ENCODE results near the gene SAXO1. TPM values are rescaled to one million over a fixed set of nuclear protein-coding genes. Genes with fewer than 3 reads are reported as not detected.

The SAXO1 gene
- not detected for total RNA-seq

GRCh38 chr9:19033015-19033414, at the start of gene SAXO1:
TSS of gene SAXO1 (minus strand) at chr9:19033209. CDS start at chr9:19032908, 301 bp downstream.
- H3K27me3 ChIP-seq = no peaks in the 10 kb centered on the region
- H3K27ac ChIP-seq = no peak within 1 kb of the TSS
- no peak for TF ChIP-seq POLR2A (IDR thresholded peaks at IDR 0.05)
- TF ChIP-seq, protein P1, sequence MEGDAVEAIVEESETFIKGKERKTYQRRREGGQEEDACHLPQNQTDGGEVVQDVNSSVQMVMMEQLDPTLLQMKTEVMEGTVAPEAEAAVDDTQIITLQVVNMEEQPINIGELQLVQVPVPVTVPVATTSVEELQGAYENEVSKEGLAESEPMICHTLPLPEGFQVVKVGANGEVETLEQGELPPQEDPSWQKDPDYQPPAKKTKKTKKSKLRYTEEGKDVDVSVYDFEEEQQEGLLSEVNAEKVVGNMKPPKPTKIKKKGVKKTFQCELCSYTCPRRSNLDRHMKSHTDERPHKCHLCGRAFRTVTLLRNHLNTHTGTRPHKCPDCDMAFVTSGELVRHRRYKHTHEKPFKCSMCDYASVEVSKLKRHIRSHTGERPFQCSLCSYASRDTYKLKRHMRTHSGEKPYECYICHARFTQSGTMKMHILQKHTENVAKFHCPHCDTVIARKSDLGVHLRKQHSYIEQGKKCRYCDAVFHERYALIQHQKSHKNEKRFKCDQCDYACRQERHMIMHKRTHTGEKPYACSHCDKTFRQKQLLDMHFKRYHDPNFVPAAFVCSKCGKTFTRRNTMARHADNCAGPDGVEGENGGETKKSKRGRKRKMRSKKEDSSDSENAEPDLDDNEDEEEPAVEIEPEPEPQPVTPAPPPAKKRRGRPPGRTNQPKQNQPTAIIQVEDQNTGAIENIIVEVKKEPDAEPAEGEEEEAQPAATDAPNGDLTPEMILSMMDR (IDR thresholded peaks at IDR 0.05) = no peak
- no peak for TF ChIP-seq POLR2AphosphoS5 (IDR thresholded peaks at IDR 0.05; ENCODE audit: insufficient read depth in 1 of 2, low read depth in 1 of 2)
- DNase-seq (ENCODE audit: extremely low spot score in 2 of 2) = no peak
- no peaks in the 10 kb centered on the region for H3K36me3 ChIP-seq
- H3K9me3 ChIP-seq = no peaks in the 10 kb centered on the region
- no peak within 1 kb of the TSS for H3K4me3 ChIP-seq
- intact Hi-C loops (cut with DNase I) = no loop called here
- no peaks in the 10 kb centered on the region for H3K4me1 ChIP-seq

GRCh38 chr9:19074836-19075235, 41.8 kb upstream of the SAXO1 start:
- DNase-seq (ENCODE audit: extremely low spot score in 2 of 2) = no peak
- intact Hi-C loops (cut with DNase I) = no loop called here
- H3K27ac ChIP-seq = no peak overlapping the region
- H3K4me1 ChIP-seq = no peaks in the 10 kb centered on the region
- TF ChIP-seq POLR2AphosphoS5 (IDR thresholded peaks at IDR 0.05; ENCODE audit: insufficient read depth in 1 of 2, low read depth in 1 of 2) (no peak), POLR2A (IDR thresholded peaks at IDR 0.05) (no peak)
- TF ChIP-seq, protein P1 (IDR thresholded peaks at IDR 0.05) = no peak
- H3K9me3 ChIP-seq = no peaks in the 10 kb centered on the region
- H3K27me3 ChIP-seq = no peaks in the 10 kb centered on the region
- peaks cover 0 to 47% of the 10 kb centered on the region in 2 donors for H3K36me3 ChIP-seq
- no peak overlapping the region for H3K4me3 ChIP-seq

DNA sequence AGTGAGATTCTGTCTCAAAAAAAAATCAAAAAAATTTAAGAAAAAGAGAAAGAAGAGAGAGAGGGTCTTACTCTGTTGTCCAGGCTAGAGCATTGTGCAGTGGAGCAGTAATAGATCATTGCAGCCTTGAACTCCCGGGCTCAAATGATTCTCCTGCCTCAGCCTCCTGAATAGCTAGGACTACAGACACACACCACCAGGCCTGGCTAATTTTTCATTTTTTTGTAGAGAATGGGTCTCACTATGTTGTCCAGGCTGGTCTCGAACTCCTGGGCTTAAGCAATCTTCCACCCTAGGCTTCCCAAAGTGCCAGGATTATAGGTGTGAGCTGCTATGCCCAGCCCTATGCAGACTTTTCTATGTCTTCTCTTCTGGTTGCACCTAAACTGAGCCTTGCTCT, 41.2 kb upstream of the SAXO1 start:
- intact Hi-C loops (cut with DNase I) = no loop called here
- Histone ChIP-seq H3K36me3 (peaks cover 0 to 47% of the 10 kb centered on the region in 2 donors), H3K4me1 (no peaks in the 10 kb centered on the region)

GRCh38 chr9:19057033-19057432, 24.0 kb upstream of the SAXO1 start:
- no peak for TF ChIP-seq POLR2A (IDR thresholded peaks at IDR 0.05)
- no peak for TF ChIP-seq POLR2AphosphoS5 (IDR thresholded peaks at IDR 0.05; ENCODE audit: insufficient read depth in 1 of 2, low read depth in 1 of 2)
- TF ChIP-seq, protein P1 (IDR thresholded peaks at IDR 0.05) = no peak
- Histone ChIP-seq H3K4me1 (peaks cover 7% of the 10 kb centered on the region), H3K27me3 (no peaks in the 10 kb centered on the region), H3K27ac (no peak overlapping the region), H3K4me3 (no peak overlapping the region), H3K9me3 (no peaks in the 10 kb centered on the region), H3K36me3 (peaks cover 0 to 38% of the 10 kb centered on the region in 2 donors)
- intact Hi-C loops (cut with DNase I) = no loop called here
- DNase-seq (ENCODE audit: extremely low spot score in 2 of 2) = no peak

More for the DNA sequence above, 41.2 kb upstream of the SAXO1 start:
- TF ChIP-seq, protein P1 (IDR thresholded peaks at IDR 0.05) = no peak
- TF ChIP-seq POLR2AphosphoS5 (IDR thresholded peaks at IDR 0.05; ENCODE audit: insufficient read depth in 1 of 2, low read depth in 1 of 2) (no peak), POLR2A (IDR thresholded peaks at IDR 0.05) (no peak)
- no peak for DNase-seq (ENCODE audit: extremely low spot score in 2 of 2)
- H3K27me3 ChIP-seq = no peaks in the 10 kb centered on the region
- H3K9me3 ChIP-seq = no peaks in the 10 kb centered on the region
- no peak overlapping the region for H3K27ac ChIP-seq
- no peak overlapping the region for H3K4me3 ChIP-seq

DNA sequence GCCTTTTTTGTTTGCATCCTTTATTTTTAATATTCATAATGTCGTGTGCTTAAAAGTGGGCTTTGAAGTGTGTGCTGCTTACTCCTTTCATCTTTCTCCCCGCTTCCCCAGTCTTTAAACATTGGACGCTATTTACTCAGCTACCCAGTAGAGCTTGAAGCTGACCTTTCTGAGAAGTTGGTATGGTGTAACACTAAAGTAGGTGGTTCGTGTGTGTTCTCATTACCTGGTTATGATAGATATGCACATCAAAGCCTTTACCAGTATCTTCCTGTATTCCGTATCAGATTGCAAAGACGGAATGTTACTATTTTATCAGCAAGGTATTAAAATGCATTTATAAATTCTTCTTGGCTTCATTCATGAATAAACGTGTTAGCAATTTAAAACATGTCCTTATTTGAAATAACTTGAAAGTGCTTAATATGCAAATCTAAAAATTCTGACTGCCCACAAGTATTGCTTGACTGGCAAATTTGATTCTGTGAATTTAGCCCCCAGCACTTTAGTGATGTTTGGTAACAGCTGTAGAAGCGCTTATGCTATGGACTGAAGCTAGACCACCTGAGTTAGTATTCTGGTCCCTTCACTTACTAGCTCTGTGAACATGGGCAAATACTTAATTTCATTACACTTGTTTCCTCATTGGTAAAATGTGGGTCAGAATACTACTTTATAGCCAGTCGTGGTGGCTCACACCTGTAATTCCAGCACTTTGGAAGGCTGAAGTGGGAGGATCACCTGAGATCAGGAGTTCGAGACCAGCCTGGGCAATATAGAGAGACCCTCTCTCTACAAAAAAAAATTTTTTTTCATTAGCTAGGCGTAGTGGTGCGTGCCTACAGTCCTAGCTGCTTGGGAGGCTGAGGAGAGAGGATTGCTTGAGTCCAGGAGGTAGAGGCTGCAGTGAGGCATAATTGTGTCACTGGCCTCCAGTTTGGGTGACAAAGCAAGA, 17.9 kb upstream of the SAXO1 start:
- no peaks in the 10 kb centered on the region for H3K27me3 ChIP-seq
- DNase-seq (ENCODE audit: extremely low spot score in 2 of 2) = no peak
- no peaks in the 10 kb centered on the region for H3K9me3 ChIP-seq
- TF ChIP-seq, protein P1 (IDR thresholded peaks at IDR 0.05) = no peak
- TF ChIP-seq POLR2A (IDR thresholded peaks at IDR 0.05) (no peak), POLR2AphosphoS5 (IDR thresholded peaks at IDR 0.05; ENCODE audit: insufficient read depth in 1 of 2, low read depth in 1 of 2) (no peak)
- intact Hi-C loops (cut with DNase I) = no loop called here
- H3K4me3 ChIP-seq = peak overlapping the region; percentile 83 to 96
- peaks cover 39% of the 10 kb centered on the region for H3K4me1 ChIP-seq
- peak overlapping the region; percentile 95 for H3K27ac ChIP-seq
- no peaks in the 10 kb centered on the region for H3K36me3 ChIP-seq

Data from vagina (tissue), 2 donors.